Activated naive CD4-positive, alpha-beta T cell (primary cell): ENCODE measurements around the gene KAZALD1.
"Not testable (repeated sequence)": the region's sequence is repeated elsewhere in the genome, so short reads cannot be mapped to it uniquely, and the experiment has no call there.

Source experiments
- DNase-seq, 4 experiments: peaks; one replicate each; lab custom pipeline; 2025; lab: John Stamatoyannopoulos, UW

KAZALD1 gene

GRCh38 chr10:101030496-101031127 is 31.2 kb upstream of the KAZALD1 start:
- no peak for DNase-seq

- DNase-seq = peak; percentile 86 to 97 (median 94)
Measured at GRCh38 chr10:101031128-101031795, 30.5 kb upstream of the KAZALD1 start, which contains the start of the genes PDZD7 and SFXN3. Gene PDZD7 (minus strand): TSS chr10:101031129. CDS start chr10:101030219, 910 bp downstream. Gene SFXN3 (plus strand): TSS chr10:101031234. CDS start chr10:101034695, 3,461 bp downstream.

- DNase-seq = peak; percentile 33 to 75 (median 56)
Measured at GRCh38 chr10:101031796-101032636, 29.8 kb upstream of the KAZALD1 start.

GRCh38 chr10:101032637-101033224 is 29.1 kb upstream of the KAZALD1 start:
- no peak for DNase-seq

GRCh38 chr10:101033276-101033675 is 28.5 kb upstream of the KAZALD1 start:
- no peak for DNase-seq

GRCh38 chr10:101034404-101034803 is 27.4 kb upstream of the KAZALD1 start:
- DNase-seq = not testable (repeated sequence)

GRCh38 chr10:101035314-101035713 is 26.5 kb upstream of the KAZALD1 start:
- DNase-seq = no peak

GRCh38 chr10:101035916-101036702 is 25.7 kb upstream of the KAZALD1 start:
- no peak for DNase-seq

- DNase-seq = no peak
Measured at GRCh38 chr10:101036726-101037125, 25.1 kb upstream of the KAZALD1 start.

GRCh38 chr10:101038484-101038883 is 23.3 kb upstream of the KAZALD1 start:
- DNase-seq = no peak

- DNase-seq = no peak
Measured at GRCh38 chr10:101040061-101040460, 21.7 kb upstream of the KAZALD1 start.

- DNase-seq = no peak
Measured at GRCh38 chr10:101040851-101041250, 20.9 kb upstream of the KAZALD1 start.

GRCh38 chr10:101041252-101041761 is 20.5 kb upstream of the KAZALD1 start:
- peak; percentile 21 to 54 (median 36) for DNase-seq

GRCh38 chr10:101042118-101042517 is 19.7 kb upstream of the KAZALD1 start:
- no peak for DNase-seq

GRCh38 chr10:101042667-101043362 is 19.0 kb upstream of the KAZALD1 start:
- DNase-seq = peak; percentile 32 to 67 (median 46)

- no peak for DNase-seq
Measured at GRCh38 chr10:101043363-101043707, 18.5 kb upstream of the KAZALD1 start.

GRCh38 chr10:101044117-101044516 is 17.7 kb upstream of the KAZALD1 start:
- DNase-seq = no peak

GRCh38 chr10:101046332-101047238 is 15.2 kb upstream of the KAZALD1 start:
- DNase-seq = no peak

GRCh38 chr10:101047268-101047667 is 14.5 kb upstream of the KAZALD1 start:
- no peak for DNase-seq
